ENCODE data around the gene TEDDM1.

DNA sequence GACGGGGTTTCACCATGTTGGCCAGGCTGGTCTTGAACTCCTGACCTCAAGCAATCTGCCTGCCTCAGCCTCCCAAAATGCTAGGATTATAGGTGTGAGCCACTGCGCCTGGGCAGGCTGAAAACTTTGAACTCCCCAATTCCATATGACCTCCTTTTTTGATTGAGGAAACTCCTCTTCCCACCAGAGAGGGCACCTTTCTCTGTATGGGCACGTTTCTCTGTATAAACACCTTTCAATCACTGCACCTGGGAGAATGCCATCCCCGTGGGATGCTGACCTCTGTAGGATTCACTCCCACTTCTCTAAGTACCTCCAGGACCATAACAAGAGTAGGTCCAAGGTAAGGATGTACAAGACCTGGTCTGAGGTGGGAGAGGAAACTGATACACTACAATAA is 9.7 kb upstream of the TEDDM1 start:
- TF ChIP-seq CTCF (IDR thresholded peaks at IDR 0.05) (no peak), ATF1 (CRISPR knock-in tag; IDR thresholded peaks at IDR 0.05) (no peak), MLX (CRISPR knock-in tag; IDR thresholded peaks at IDR 0.05) (no peak), CREM (CRISPR knock-in tag; IDR thresholded peaks at IDR 0.05) (no peak), ELF4 (CRISPR knock-in tag; IDR thresholded peaks at IDR 0.05; ENCODE audit: low read depth) (no peak), GRHL2 (CRISPR knock-in tag; IDR thresholded peaks at IDR 0.05; ENCODE audit: insufficient replicate concordance, severe bottlenecking) (no peak), HMGXB4 (CRISPR knock-in tag; IDR thresholded peaks at IDR 0.05) (no peak), MYBL2 (CRISPR knock-in tag; IDR thresholded peaks at IDR 0.05) (no peak), FOXK1 (CRISPR knock-in tag; IDR thresholded peaks at IDR 0.05) (no peak), HMGA2 (CRISPR knock-in tag; IDR thresholded peaks at IDR 0.05) (no peak)
- TF ChIP-seq, protein P1, sequence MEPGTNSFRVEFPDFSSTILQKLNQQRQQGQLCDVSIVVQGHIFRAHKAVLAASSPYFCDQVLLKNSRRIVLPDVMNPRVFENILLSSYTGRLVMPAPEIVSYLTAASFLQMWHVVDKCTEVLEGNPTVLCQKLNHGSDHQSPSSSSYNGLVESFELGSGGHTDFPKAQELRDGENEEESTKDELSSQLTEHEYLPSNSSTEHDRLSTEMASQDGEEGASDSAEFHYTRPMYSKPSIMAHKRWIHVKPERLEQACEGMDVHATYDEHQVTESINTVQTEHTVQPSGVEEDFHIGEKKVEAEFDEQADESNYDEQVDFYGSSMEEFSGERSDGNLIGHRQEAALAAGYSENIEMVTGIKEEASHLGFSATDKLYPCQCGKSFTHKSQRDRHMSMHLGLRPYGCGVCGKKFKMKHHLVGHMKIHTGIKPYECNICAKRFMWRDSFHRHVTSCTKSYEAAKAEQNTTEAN (CRISPR knock-in tag; IDR thresholded peaks at IDR 0.05), result no peak

Measured in WTC11 (cell line).